CD4-positive, alpha-beta T cell treated with Interleukin-1 beta for 1 hour (primary cell): Measurements from ENCODE around the gene ARFIP1.
"Not testable (repeated sequence)": the region's sequence is repeated elsewhere in the genome, so short reads cannot be mapped to it uniquely, and the experiment has no call there.

Experiments
- DNase-seq, 2 donors: peaks; one replicate each; pipeline ENCODE4 v3.0.0-alpha.2; 2020 to 2022

ARFIP1 gene

DNA sequence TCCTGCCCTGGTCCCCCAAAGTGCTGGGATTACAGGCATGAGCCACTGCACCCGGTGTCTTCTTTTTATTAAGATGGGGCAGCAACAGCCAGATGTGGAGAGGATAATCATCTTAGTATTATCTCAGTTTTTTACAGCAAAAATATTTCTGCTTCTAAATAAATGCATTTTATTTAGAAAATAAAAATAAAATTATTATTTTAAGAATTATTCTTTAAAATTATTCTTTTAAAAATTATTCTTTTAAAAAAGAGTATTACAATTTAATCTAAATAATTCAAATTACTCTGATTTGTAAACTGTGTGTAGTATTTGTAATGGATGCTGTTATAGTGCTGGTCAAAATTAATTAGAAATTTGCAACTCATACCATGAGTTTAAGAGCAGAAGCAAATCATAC is 67.6 kb downstream of the ARFIP1 start:
- DNase-seq = no peak

DNA sequence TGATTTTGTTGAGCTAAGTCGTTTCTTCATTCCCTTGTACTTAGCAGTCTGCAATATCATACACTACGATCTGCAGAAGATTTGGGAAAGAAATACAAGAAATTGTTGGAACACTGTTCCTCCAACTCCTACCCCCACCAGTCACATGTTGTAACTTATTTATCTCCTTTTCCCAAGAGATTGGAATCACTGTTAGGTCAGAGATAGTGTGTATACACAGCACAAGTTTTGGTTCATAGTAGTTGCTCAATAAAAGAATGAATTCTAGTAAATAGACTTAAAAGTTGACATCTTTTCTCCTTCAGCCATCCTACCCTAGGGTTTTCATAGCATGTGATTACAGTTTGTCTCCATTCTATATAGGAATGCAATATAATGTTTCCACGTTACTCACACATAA is 68.8 kb downstream of the ARFIP1 start:
- DNase-seq = no peak

DNA sequence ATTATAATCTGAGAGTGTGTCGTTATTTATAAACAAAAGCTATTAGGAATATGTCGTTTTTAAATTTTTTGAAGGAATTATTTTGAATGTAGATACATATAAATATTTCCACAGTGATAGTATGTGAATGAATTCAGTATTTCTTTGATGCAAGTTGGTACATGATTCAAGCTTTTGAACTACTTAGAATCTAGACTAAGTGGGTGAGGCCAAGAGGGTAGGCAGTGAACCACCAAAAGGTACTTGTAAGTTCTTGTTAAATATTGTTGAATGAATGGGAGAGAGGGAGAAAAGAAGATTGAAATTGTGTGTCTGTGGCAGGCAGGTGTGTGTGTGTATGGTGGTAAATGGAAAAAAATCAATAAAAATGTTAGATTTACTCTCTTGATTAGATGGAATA is 69.6 kb downstream of the ARFIP1 start:
- DNase-seq = no peak

DNA sequence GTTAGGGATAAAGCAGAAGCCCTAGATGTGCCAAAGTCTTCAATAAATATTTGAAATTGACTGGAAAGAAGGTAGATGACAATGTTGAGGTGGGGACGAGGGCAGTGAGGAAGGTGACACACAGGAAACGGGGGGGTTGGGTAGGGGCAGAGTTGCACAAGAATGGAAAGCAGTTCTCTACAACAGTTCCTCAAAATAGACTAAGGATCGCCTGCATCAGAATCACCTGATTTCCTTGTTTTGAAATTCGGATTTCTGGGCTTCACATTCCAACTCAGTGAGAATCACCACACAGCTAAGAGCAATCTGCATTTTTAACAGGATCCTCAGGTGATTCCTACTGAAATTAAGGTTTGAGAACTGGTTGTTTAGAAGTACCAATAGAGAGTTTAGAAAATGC is 70.6 kb downstream of the ARFIP1 start:
- DNase-seq = peak; percentile 17 to 63

DNA sequence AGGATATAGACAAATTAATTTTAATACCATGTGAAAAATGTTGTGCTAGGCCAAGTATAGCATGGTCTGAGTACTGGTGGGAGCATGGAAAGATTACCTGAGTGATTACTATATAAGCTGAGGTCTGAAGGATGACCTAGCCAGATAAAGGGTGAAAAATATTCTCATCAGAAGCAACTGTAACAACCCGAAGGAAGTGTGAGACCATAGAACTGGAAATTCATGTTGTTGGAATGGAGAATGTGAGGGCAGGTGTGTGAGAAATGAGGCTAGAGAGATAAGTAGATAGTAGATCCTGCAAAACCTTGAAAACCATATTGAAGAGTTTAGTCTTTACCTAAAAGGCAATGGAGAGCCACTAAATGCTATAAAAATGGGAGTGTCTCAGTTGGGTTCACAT is 71.5 kb downstream of the ARFIP1 start:
- DNase-seq = no peak

DNA sequence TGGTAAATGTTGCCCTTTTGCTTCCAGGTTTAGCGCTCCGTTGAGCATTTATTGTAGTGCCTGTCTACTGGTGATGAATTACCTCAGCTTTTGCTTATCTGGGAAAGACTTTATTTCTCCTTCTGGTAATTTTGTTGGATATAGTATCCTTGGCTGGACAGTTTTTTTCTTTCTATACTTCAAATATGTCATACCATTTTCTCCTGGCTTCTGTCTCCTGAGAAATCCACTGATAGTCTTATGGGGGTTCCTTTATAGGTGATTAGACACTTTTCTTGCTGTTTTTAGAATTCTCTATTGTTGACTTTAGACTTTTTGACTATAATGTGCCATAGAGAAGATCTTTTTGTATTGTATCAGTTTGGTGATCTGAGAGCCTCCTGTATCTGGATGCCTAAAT is 73.5 kb downstream of the ARFIP1 start:
- DNase-seq = no peak

DNA sequence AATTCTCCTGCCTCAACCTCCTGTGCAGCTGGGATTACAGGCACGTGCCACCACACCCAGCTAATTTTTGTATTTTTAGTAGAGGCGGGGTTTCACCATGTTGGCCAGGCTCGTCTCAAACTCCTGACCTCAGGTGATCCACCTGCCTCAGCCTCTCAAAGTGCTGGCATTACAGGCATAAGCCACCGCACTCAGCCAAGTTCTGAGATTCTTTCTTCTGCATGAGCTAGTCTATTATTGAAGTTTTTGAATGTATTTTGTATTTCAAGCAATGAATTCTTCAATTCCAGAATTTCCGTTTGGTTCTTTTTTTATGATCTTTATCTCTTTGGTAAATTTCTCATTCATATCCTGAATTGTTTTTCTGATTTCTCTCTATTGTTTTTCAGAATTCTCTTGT is 74.3 kb downstream of the ARFIP1 start:
- not testable (repeated sequence) for DNase-seq

DNA sequence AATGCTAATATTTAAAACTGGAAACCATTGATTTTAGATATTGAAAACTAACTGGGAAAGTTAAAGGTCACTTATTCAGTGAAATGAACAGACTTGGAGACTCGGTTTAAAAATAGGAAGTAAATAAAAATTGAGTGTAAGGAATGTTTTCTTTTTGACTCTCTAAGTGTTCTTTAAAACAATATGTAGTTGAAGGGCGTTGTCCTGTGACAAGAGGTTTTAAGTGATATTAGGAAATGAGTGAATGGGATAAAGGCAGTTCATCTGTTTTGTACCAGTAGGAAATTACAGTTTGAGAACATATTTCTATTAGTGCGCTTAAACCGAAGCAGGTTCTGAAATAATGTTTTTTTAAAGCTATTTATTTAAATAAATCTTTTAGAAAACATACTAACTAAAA is 77.2 kb downstream of the ARFIP1 start:
- DNase-seq = no peak

DNA sequence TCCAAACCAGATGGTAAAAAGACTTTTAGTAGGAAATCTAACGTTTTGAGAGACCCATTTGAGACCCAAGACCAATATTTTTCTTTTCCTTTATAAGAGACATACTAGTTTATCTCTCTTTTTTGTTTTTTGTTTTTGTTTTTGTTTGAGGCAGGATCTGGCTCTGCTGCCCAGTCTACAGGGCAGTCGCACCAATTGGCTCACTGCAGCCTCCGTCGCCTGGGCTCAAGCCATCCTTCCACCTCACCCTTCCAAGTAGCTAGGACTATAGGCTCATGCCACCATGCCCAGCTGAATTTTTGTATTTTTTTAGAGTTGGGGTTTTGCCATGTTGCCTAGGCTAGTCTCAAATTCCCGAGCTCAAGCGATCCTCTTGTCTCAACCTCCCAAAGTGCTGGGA is 79.2 kb downstream of the ARFIP1 start:
- DNase-seq = no peak

DNA sequence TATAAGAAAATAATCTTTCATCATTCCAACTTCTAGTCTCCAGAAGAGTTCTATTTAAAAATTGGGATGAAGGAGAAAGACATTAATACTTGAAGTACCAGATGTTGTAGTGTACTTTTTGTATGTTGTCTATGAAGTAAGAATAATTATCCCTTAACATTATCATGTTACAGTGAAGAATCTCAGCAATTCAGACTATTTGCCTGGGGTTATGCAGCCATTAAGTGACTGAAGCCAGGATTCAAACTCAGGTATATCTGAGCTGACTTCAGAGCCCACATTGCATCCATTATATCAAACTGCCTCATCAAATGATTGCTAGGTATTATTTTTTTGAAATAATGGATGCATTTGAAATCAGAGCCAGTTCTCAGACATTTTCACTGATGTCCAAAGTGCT is 80.3 kb downstream of the ARFIP1 start:
- no peak for DNase-seq

DNA sequence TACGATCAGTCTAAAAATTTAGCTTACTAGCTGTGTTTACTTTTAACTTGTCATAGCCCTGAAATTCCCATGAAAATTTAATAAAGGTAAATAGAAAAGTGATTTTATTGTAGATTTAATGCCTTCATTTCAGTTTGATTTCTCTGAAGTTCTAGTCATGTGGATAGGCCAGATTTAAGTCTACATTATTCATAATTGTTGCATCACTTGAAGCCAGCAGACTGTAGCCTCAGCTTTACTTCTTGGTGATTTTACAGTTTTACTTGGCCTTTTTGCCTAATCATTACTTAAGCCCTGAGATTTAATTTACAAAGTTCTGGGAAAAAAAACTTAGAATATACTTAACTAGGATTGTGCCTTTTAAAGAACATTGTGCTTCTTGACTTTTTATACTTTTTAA is 82.9 kb downstream of the ARFIP1 start:
- DNase-seq = no peak

DNA sequence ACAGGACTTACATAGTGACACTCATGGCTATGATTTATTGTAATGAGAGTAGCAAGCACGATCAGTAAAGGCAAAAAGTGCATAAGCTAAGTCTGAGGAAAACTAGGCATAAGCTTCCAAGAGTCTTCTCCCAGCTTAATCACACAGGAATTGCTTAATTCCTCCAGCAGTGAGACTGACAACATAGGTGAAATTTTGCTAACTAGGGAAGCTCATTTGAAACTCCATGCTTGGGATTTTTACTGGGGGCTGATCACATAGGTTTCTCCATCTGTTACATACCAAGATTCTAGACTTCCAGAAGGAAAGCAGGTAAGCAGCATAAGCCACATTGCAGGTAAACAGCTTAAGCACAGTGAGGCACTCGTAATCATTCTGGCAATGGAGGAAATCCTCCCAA is 84.6 kb downstream of the ARFIP1 start:
- no peak for DNase-seq

DNA sequence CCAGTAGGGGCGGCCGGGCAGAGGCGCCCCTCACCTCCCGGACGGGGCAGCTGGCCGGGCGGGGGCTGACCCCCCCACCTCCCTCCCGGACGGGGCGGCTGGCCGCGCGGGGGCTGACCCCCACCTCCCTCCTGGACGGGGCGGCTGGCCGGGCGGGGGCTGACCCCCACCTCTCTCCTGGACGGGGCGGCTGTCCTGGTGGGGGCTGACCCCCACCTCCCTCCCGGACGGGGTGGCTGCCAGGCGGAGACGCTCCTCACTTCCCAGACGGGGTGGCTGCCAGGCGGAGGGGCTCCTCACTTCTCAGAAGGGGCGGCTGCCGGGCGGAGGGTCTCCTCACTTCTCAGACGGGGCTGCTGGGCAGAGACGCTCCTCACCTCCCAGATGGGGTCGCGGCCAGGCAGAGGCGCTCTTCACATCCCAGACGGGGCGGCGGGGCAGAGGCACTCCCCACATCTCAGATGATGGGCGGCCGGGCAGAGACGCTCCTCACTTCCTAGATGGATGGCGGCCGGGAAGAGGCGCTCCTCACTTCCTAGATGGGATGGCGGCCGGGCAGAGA is 86.8 kb downstream of the ARFIP1 start:
- not testable (repeated sequence) for DNase-seq

DNA sequence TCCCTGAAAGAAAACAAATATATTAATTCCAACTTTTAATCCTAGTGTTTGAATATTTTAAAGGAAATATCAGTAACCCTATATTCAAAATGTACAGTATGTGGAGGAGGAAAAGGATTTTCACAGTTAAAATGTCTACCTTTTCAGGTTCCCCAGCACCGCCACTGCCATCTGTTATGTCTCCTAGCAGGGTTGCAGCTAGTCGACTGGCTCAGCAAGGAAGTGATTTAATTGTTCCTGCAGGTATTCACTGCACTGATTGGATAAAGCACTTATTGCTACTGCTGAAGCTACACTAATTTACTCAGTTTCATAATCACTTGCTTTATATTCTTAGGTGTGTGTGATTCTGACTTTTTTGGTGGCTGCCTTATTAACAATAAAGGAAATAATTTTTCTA is 90.9 kb downstream of the ARFIP1 start:
- no peak for DNase-seq

DNA sequence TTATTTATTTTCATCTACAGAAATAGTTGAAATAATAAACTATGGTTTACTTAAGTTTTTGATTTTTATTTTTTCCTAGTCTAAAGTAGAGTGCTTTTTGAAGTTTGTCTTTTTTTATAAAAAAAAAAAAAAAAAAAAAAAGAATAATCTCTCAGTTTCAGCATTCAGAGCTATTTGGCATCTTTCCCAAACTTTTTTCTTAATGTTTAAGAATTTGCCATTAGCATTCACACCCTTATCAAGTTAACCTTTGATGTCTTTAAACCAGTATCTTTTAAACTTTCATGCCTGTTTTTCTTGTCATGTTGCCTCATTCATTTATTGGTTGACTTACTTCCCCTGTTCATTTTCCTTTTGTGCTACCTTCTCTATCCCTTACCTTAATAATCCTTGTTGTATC is 95.5 kb downstream of the ARFIP1 start:
- no peak for DNase-seq

DNA sequence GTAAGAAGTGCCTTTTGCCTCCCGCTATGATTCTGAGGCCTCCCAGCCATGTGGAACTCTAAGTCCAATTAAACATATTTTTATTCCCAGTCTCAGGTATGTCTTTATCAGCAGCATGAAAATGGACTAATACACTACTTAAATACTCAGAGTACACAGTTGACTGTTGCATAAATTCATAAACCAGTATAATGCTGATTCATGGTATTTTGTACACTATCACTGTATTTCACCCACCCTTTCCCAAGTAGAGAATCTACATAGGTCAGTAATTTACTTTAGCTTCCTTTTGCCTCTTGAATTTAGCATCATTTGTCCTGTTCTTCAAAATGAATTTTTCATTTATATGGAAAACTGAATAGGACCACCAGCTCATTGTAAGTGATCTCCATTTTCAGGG is 98.1 kb downstream of the ARFIP1 start:
- no peak for DNase-seq

DNA sequence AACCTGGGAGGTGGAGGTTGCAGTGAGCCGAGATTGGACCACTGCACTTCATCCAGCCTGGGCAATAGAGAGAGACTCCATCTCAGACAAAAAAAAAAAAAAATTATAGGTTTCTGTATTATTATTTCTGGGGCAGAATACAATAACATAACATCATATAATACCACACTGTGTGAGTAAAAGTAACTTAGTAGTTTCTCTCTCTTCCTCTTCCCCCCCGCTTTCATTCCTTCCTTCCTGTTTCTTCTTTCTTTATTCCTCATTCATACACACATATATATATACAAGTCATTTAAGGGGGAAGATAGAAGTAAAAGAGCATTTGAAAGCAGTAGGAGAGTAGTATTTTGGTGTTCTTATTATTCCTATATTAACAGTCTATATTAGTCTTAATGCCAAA is 100.5 kb downstream of the ARFIP1 start:
- no peak for DNase-seq

DNA sequence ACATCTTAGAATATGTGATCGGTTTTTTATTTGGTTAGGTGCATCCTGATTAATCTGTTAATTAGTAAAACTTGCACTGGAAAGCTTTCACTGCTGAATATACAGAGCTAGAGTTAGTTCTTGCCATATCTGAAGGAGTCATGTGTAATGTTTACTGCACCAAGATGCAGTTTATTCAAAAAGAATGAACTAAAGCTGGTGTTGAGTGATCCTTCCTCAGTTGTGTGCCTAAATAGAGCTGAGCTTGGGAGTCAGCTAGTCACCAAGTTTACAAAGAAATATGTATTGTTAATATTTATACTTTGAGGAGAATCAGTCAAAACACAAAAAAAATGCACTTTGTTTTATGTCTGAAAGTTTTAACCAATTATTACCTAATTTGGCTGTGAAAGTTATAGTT is 102.2 kb downstream of the ARFIP1 start:
- DNase-seq = no peak

DNA sequence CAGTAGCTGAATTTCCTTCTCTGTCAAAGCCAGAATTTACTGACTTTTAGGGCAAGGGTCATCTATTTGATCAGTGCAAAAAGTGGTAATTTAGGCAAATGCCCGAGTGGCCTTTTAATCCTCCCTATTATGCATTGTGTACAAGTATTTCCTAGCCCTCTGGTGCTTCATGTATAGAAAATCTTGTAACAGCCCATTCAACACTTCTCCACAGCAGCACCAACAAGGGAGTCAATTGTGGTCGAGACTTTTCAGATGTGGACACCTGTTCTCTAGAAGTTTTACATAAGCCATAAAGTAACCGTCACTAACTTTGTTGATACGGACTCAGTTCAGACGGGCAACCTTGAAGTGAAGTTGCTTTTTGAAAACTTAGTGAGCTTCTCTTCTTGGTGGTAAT is 105.4 kb downstream of the ARFIP1 start:
- no peak for DNase-seq

DNA sequence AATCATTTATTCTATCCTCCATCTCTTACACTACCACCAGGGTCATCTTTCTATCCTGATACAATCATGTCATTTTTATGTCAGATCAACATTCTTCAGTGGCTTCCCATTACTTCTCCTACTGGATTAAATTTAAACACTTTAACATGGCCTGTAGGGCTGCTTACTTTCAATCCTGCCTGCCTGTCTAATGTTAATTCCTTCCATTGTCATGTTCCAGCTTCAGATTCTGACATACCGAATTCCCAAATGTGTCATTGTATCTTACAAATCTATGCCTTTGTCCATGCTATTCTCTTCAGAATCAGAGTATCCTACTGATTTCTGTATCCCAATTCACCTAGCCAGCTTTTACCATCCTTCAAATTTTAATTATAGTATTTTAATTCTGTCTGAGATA is 106.4 kb downstream of the ARFIP1 start:
- DNase-seq = no peak

DNA sequence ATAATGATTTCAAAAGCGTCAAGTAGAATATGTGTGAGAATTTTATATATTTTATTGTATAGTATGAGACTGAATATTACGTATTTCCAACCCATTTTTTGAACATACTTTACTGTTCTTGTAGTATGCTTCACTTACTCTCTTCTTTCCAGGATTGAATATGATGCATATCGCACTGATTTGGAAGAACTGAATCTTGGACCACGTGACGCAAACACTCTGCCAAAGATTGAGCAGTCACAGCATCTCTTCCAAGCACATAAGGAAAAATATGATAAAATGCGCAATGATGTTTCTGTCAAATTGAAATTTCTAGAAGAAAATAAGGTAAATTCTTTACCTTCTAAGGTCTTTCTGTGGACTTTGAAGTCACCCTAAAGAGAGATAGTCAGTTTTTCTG is 108.2 kb downstream of the ARFIP1 start:
- no peak for DNase-seq

DNA sequence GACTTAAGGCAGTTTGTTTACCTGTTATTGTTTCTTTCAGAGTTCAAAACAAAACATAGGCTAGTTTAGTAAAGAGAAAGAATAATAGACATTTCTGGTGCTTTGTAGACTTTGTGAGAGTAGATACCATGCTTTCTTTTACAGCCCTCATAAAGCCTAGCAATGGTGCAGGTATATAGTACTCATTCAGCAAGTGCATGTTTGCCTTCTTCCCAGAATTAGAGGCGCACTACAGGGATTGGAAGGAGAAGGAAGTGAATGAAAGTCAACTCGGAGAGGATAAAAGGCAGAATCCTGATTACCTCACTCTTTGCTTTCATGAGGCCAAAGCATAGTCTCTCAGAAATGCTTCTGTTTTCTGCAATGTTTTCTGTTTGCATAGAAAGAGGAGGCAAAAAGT is 113.2 kb downstream of the ARFIP1 start:
- DNase-seq = no peak

DNA sequence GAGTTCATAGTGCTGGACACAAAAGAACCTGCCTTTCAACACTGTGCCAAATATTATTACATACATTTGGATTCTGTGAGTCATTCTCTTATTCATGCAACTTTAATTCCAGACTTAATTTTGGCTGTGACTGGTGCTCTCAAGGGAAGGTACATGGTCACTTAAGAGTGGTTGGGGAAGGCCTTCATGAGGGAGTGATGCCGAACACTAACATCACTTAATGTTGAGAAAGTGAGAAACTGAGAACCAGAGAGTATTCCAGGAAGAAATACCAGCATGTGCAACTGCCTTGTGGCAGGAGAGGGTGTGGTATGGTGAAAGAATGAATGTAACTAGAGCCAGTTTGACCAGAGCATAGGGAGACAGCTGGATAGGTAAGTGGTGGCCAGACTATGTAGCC is 114.9 kb downstream of the ARFIP1 start:
- no peak for DNase-seq

DNA sequence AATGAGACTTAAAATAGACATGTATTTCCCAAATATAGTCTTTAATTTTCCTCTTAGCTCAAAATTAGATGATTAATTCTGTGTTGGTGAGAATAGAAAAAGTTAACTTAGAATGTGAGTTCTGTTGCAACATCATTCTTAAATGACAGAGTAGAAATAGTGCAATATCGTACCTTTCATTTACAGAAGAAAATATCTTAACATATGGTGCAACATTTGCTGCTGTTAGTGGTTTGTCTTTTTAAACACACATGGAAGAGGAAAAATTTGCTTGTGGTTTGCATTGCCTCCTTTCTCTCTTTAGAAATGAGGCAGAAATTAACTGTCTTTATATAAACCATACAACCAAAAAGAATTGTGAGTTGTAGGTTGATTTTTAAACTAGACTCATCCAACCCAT is 117.1 kb downstream of the ARFIP1 start:
- no peak for DNase-seq

DNA sequence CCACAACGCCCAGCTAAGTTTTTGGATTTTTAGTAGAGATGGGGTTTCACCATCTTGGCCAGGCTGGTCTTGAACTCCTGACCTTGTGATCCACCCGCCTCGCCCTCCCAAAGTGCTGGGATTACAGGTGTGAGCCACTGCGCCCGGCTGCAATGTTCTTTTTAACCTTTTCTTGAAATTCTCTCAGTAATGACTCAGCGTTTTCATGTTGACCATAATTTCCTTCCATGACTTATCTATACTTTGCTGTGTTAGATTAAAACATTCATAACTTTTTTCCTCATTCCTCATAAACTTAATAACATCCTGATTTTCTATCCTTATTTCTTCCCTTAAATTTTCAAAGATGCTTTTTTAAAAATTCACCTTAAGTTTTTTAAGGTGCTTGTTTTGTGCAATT is 118.4 kb downstream of the ARFIP1 start:
- not testable (repeated sequence) for DNase-seq

DNA sequence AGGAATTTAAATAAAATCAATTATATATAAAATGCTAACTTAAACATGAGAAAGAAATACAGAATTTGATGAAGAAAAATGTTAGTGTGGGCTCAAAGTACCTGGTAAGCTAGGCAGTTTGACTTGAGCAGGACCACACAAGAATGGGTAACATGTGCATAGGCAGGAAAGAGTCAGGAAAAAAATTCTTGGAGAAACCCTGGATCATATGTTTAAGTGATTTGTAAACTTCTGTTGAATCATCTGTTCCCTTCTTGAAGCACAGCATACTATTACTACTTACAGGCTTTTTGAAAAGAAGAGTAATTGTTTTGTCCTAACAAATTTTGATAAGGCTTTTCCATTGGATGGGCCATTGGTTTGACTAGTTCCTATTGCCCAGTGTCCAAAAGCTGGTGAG is 118.9 kb downstream of the ARFIP1 start:
- no peak for DNase-seq
